Naive B cell (primary cell): ENCODE results near the gene TOMM34. TPM values are rescaled to one million over a fixed set of nuclear protein-coding genes. Genes with fewer than 3 reads are reported as not detected.
A peak's percentile ranks its signal among the peaks of the same experiment; 100 is the strongest.

ENCODE experiments used
- ATAC-seq, 2 donors: fragments of 150-1000 bp; cut with Tn5 transposase; 2 replicates each; pipeline ENCODE4 v1.10.0; 2021; ENCODE audit warnings: low read depth in 2 of 2, mild to moderate bottlenecking in 2 of 2, moderate library complexity in 2 of 2
- DNase-seq: peaks from one replicate; pipeline ENCODE4 v3.0.0; 2022
- H3K27ac Mint-ChIP-seq, 6 donors: one replicate each; pipeline ENCODE4 v1.8.0; 2020 to 2022; ENCODE audit warnings: mild to moderate bottlenecking in 6 of 6, mixed read lengths in 6 of 6, moderate library complexity in 5 of 6, inconsistent platforms in 2 of 6
- H3K27me3 Mint-ChIP-seq, 3 donors: one replicate each; pipeline ENCODE4 v1.8.0; 2021 to 2022; ENCODE audit warnings: mixed read lengths in 3 of 3, mild to moderate bottlenecking in 1 of 3
- H3K36me3 Mint-ChIP-seq, 2 donors: one replicate each; pipeline ENCODE4 v1.8.0; 2020 to 2022; ENCODE audit warnings: mixed read lengths in 2 of 2, inconsistent platforms in 1 of 2, mild to moderate bottlenecking in 1 of 2
- H3K4me1 Mint-ChIP-seq, 3 donors: one replicate each; pipeline ENCODE4 v1.8.0; 2020 to 2022; ENCODE audit warnings: mixed read lengths in 3 of 3, inconsistent platforms in 1 of 3, mild to moderate bottlenecking in 1 of 3, moderate library complexity in 1 of 3
- H3K4me3 Mint-ChIP-seq, 8 donors: one replicate each; pipeline ENCODE4 v1.8.0; 2020 to 2022; ENCODE audit warnings: mild to moderate bottlenecking in 8 of 8, mixed read lengths in 8 of 8, moderate library complexity in 8 of 8, inconsistent platforms in 2 of 8
- H3K9me3 Mint-ChIP-seq, 7 donors: one replicate each; pipeline ENCODE4 v1.8.0; 2020 to 2022; ENCODE audit warnings: mixed read lengths in 7 of 7, mild to moderate bottlenecking in 5 of 7, inconsistent platforms in 2 of 7, moderate library complexity in 1 of 7
- polyA plus RNA-seq, 6 donors: library from polyadenylated mRNA; unstranded; fragments of 300-500 nt; fragmentation: Illumina TruSeq; gene quantifications; one replicate each; pipeline ENCODE4 v1.2.3, GENCODE V29; 2021; ENCODE audit warnings: low read depth in 6 of 6

Gene TOMM34
- polyA plus RNA-seq, 6 donors from 2014 or later, result 24.8 to 49.1 (median 38.4) TPM

DNA sequence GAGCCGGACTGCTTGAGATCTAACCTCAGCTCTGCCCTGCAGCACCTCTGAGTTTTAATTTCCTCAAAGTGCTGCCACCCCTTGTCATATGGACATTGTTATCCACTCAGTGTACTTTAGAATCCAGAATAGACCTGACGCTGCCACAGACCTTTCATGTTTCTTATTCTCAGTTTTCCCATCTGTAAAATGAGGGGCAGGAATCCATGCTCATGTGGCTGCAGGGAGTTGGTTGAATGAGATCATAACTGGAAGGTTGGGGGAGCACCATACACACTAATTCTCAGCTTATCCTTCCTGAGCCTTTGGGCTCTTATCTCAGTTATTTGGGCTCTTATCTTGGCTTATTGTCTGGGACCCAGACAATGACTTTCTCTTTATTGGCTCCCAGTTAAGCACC, 48.0 kb downstream of the TOMM34 start:
- Mint-ChIP-seq H3K4me1 (peaks cover 19 to 30% (median 21%) of the 10 kb centered on the region in 3 donors), H3K9me3 (no peaks in the 10 kb centered on the region), H3K4me3 (peak overlapping the region in 3 of 8 donors; percentile 12 to 82 (median 56)), H3K27me3 (no peaks in the 10 kb centered on the region), H3K27ac (peak overlapping the region in 2 of 6 donors; percentile 16 to 64), H3K36me3 (peaks cover 0 to 8% of the 10 kb centered on the region in 2 donors)
- no peak for ATAC-seq
- no peak for DNase-seq

DNA sequence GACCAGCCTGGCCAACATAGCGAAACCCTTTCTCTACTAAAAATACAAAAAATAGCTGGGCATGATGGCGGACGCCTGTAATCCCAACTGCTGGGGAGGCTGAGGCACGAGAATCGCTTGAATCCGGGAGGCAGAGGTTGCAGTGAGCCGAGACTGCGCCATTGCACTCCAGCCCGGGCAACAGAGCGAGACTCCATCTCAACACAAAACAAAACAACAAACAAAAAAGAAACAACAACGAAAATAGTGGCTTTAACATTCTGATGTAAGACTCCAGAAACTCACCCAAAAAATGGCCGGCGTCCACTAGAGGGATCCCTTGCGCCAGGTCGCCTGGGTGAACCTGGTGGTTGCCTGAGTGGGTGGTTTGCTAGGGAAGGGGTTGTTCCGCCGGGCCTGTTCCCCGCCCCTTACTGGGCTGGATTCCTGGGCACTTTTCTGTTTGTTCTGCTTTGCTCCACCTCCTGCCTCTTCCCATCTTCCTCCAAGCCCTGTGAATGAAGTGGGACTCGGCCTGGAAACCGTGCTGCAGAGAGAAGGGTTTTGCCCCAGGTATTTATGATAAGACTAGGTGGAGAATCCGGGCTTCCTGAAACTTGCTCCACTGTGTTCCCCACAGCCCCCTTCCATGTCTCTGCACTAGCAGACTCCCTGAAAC, 48.8 kb downstream of the TOMM34 start:
- DNase-seq (peak; percentile 25), ATAC-seq (no peak)
- no peaks in the 10 kb centered on the region for H3K9me3 Mint-ChIP-seq
- peak overlapping the region in 5 of 8 donors; percentile 32 to 82 (median 61) for H3K4me3 Mint-ChIP-seq
- H3K4me1 Mint-ChIP-seq, result peaks cover 19 to 30% (median 21%) of the 10 kb centered on the region in 3 donors
- H3K36me3 Mint-ChIP-seq, result peaks cover 0 to 2% of the 10 kb centered on the region in 2 donors
- H3K27me3 Mint-ChIP-seq, result no peaks in the 10 kb centered on the region
- H3K27ac Mint-ChIP-seq, result peak overlapping the region in 2 of 6 donors; percentile 58 to 63

DNA sequence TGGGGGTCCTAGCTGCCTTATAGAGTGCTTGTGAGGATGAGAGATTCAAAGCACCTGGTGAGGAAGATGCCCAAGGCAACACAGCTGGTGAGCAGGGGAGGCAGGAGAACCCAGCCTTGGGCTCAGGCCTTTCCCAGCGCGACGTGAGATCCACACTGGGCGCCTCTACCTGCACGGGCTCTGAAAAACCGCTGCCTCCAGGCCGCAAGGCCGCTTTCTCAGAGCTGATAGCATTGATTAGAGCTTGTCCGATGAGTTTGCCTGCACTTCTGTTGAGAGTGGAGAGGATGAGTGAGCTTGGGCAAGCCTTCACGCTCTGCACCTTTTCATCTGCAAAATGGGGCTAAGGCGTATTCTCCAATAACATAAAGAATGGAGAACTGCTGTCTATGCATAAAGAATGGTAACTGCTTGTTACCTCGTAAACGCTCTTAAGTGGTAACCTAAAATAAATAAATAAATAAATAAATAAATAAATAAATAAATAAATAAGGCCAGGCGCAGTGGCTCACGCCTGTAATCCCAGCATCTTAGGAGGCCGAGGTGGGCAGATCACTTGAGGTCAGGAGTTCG, 49.4 kb downstream of the TOMM34 start:
- DNase-seq (no peak), ATAC-seq (no peak)
- H3K4me1 Mint-ChIP-seq, result peaks cover 19 to 30% (median 21%) of the 10 kb centered on the region in 3 donors
- H3K9me3 Mint-ChIP-seq, result no peaks in the 10 kb centered on the region
- H3K27me3 Mint-ChIP-seq, result no peaks in the 10 kb centered on the region
- H3K36me3 Mint-ChIP-seq, result no peaks in the 10 kb centered on the region
- H3K27ac Mint-ChIP-seq, result peak overlapping the region in 3 of 6 donors; percentile 23 to 88 (median 83)
- peak overlapping the region; percentile 82 to 95 (median 88) for H3K4me3 Mint-ChIP-seq

DNA sequence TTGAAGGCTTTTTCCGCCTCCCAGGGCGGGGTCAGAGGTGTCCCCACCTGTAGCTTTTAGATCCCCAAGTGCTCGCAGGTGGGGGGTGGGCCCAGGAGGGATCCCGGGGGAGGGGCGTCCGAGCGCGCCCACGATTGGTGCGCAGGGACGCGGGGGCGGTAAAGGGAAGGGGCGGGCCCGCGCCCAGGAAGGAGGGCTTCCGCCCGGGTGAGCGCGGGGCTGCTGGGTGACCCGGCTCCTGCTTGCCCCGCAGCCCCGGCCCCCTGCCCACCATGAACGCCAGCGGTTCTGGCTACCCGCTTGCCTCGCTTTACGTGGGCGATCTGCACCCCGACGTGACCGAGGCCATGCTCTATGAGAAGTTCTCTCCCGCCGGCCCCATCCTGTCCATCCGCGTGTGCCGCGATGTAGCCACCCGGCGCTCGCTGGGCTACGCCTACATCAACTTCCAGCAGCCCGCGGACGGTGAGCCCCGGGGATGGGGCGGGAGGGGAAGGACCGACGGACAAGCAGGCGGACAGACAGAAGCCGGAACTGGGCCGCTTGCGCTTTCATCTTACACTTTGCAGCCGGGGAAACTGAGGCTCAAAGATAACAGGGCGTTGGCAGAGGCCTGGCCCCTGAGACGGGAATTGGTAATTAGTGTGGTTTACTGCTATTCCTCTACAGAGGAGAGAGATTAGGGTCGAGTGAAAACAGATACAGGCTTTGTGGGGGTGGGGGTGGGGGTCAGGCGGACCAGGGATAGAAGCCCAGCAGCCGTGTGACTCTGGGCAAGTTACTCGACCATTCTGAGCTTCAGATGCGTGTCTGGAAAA, 50.1 kb downstream of the TOMM34 start, which contains the start of gene PABPC1L:
PABPC1L (plus strand) TSS at position 189 of the 818 bp plus-strand sequence; CDS start at position 273, 84 bp downstream.
- H3K27ac Mint-ChIP-seq, result peak within 1 kb of the TSS; percentile 23 to 94 (median 86)
- DNase-seq (peak; percentile 74), ATAC-seq (peak; percentile 97 to 99)
- H3K4me1 Mint-ChIP-seq, result peaks cover 16 to 30% (median 20%) of the 10 kb centered on the region in 3 donors
- H3K36me3 Mint-ChIP-seq, result peaks cover 0 to 3% of the 10 kb centered on the region in 2 donors
- H3K9me3 Mint-ChIP-seq, result no peaks in the 10 kb centered on the region
- H3K27me3 Mint-ChIP-seq, result no peaks in the 10 kb centered on the region
- peak within 1 kb of the TSS; percentile 82 to 95 (median 88) for H3K4me3 Mint-ChIP-seq

DNA sequence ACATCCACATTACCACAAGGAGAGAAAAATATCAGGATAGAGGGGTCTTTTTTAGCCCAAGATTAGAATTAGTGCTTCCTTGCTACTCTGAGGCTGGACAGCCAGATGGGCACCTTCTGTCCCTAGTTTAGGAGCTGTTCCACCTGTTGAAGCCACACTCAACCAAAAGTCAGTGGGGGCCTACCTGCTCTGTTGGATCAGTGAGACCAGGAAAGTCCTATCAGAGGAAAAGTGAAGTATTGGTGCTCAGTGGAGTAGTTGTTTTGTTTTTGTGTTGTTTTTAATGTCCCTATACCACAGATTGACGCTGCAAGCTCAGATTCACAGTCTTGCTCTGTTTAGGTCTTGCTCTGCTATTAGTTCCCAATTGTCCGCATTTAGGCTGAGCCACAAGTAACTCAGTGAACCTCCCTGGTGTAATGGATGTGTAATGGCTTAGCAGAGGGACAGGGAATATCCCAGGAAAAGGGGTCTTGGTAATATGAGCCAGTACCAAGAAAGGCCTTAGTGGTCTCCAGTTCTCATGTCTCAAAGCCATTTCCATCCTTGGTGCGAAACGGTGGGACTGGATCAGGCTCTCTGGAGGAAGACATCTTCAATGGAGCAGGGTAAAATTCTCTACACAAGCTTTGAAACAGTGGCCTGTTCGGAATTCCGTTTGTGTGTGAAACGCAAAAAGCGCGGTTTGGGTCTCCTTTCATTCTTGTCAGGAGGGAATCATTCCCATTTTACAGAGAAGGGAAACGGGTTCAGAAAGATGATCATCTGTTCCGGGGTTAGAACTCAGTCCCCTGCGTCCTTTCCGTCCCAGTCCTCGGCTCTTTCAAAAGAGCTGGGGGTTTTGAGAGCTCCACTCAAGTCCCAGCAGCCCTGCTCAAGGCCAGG, 51.0 kb downstream of the TOMM34 start:
- H3K27ac Mint-ChIP-seq, result peak overlapping the region in 5 of 6 donors; percentile 21 to 94 (median 73)
- ATAC-seq (no peak), DNase-seq (no peak)
- H3K4me3 Mint-ChIP-seq, result peak overlapping the region; percentile 82 to 95 (median 88)
- peaks cover 12 to 27% (median 17%) of the 10 kb centered on the region in 3 donors for H3K4me1 Mint-ChIP-seq
- no peaks in the 10 kb centered on the region for H3K27me3 Mint-ChIP-seq
- H3K36me3 Mint-ChIP-seq, result peaks cover 0 to 7% of the 10 kb centered on the region in 2 donors
- no peaks in the 10 kb centered on the region for H3K9me3 Mint-ChIP-seq

DNA sequence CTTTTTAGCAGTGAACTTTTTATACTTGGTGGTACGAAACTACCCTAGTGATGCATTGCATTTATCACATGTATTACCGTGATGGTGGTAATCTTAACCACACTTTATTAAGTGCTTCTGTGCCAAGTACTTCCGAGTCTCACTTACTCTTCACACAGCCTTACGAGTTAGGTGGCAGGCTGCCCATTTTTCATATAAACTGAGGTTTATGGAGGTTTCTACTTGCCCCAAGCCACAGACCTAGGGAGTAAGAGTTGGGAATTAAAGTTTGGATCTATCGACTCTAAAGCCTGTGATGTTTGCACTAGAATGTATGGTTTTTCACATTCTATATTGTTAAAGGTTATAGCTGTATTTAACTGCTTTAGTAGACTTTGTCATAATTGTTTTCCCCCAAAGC, 55.8 kb downstream of the TOMM34 start:
- peaks cover 0 to 7% of the 10 kb centered on the region in 2 donors for H3K36me3 Mint-ChIP-seq
- no peak overlapping the region for H3K27ac Mint-ChIP-seq
- DNase-seq (no peak), ATAC-seq (no peak)
- H3K9me3 Mint-ChIP-seq, result no peaks in the 10 kb centered on the region
- no peaks in the 10 kb centered on the region for H3K27me3 Mint-ChIP-seq
- H3K4me3 Mint-ChIP-seq, result no peak overlapping the region
- peaks cover 8 to 21% (median 19%) of the 10 kb centered on the region in 3 donors for H3K4me1 Mint-ChIP-seq

DNA sequence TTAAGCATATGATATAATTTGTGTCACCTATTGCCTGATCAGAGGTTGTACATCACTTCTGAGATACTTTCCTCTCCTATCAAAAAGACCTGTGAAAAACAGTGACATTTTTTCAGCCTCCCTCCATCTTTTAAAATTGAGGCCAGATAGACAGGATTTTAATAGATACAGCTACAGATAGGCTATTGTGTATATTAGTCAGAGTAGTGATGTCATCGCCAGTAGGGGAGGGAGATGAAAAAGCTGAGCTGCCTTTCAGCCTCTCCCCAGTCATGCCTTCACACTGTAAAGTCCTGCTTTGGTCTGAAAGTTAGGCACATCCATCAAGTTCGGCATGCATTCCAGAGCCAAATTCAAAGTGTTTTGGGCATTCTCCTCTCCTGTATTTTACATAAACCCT, 58.2 kb downstream of the TOMM34 start:
- H3K4me3 Mint-ChIP-seq, result no peak overlapping the region
- DNase-seq, result no peak
- H3K36me3 Mint-ChIP-seq, result peaks cover 9 to 12% of the 10 kb centered on the region in 2 donors
- H3K9me3 Mint-ChIP-seq, result no peaks in the 10 kb centered on the region
- no peak for ATAC-seq
- no peak overlapping the region for H3K27ac Mint-ChIP-seq
- peaks cover 20 to 32% (median 26%) of the 10 kb centered on the region in 3 donors for H3K4me1 Mint-ChIP-seq
- H3K27me3 Mint-ChIP-seq, result no peaks in the 10 kb centered on the region

DNA sequence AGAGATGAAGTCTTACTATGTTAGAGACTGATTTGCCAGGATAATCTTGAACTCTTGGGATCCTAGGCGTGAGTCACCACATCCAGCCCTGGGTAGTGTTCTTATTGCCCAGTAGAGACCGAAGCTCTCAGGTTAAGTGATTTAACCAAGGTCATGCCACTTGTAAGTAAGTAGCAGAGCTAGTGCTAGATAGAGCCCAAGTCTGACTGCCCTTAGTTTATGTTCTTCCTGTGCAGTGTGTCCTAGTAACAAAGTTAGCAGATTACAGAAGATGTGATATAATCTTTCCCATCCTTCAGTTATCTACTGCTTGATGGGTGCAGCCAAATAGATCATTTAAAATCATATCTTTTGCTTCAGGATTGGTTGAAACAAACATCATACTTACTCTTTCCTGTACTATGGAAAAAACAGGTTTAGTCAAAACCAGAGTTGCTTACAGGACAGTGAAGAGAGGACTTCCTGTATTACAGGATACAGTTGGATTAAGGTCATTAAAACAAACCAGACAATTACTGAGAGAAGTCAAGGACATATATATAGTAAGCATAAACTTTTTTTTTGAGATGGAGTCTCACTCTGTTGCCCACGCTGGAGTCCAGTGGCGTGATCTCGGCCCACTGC, 59.9 kb downstream of the TOMM34 start:
- Mint-ChIP-seq H3K27ac (peak overlapping the region in 2 of 6 donors; percentile 36 to 63), H3K36me3 (peaks cover 9 to 15% of the 10 kb centered on the region in 2 donors), H3K4me3 (no peak overlapping the region), H3K9me3 (no peaks in the 10 kb centered on the region), H3K4me1 (peaks cover 36 to 48% (median 42%) of the 10 kb centered on the region in 3 donors), H3K27me3 (no peaks in the 10 kb centered on the region)
- ATAC-seq, result no peak
- DNase-seq, result no peak

DNA sequence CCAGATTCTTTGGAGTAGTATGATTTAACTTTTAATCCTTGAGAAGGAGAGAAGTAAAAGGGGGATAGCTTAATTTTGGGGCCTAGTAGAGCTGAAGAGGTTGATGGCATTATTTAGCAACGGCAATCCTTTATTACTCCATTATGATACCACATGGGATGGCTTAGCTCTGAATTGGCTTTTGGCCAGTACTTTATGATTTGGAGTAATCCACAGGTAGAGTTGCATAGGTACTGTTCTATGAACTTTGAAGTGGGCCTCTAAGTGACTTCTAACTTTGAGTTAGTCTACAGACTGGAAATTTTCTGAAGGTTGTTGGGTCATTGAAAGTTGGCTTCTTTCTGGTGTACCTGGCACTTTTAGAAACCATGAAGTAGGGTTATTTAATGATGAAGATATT, 63.1 kb downstream of the TOMM34 start:
- peaks cover 8 to 16% of the 10 kb centered on the region in 2 donors for H3K36me3 Mint-ChIP-seq
- no peak for ATAC-seq

DNA sequence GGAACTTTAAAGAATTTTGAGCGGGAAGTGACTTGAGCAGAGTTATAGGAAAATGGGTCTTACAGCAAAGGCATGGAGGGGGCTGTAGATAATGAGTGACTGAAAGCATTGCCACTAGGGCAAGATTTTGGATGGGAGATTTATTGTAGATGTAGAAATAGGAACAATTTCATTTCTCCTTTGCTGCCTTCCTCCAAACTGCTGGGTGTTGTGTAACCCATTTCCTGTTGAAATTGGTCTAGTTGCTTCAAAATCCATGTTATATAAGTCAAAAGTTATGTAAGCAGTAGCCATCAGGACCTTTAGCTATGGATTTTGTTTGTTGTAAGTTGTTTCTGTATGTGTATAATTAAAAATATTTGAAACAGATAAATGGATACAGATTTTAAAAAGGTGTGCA, 63.6 kb downstream of the TOMM34 start:
- H3K36me3 Mint-ChIP-seq, result peaks cover 8 to 16% of the 10 kb centered on the region in 2 donors
- no peak for DNase-seq
- H3K4me1 Mint-ChIP-seq, result peaks cover 55 to 82% (median 62%) of the 10 kb centered on the region in 3 donors
- H3K27me3 Mint-ChIP-seq, result no peaks in the 10 kb centered on the region
- peak in 1 of 2 donors; percentile 32 for ATAC-seq
- peak overlapping the region in 4 of 6 donors; percentile 11 to 58 (median 28) for H3K27ac Mint-ChIP-seq
- H3K9me3 Mint-ChIP-seq, result no peaks in the 10 kb centered on the region
- peak overlapping the region in 4 of 8 donors; percentile 23 to 84 (median 42) for H3K4me3 Mint-ChIP-seq

More for the DNA sequence above, 63.1 kb downstream of the TOMM34 start:
- Mint-ChIP-seq H3K27me3 (no peaks in the 10 kb centered on the region), H3K4me3 (peak overlapping the region in 3 of 8 donors; percentile 26 to 50 (median 49)), H3K9me3 (no peaks in the 10 kb centered on the region), H3K27ac (peak overlapping the region in 5 of 6 donors; percentile 5 to 58 (median 20)), H3K4me1 (peaks cover 52 to 77% (median 59%) of the 10 kb centered on the region in 3 donors)
- DNase-seq, result no peak

DNA sequence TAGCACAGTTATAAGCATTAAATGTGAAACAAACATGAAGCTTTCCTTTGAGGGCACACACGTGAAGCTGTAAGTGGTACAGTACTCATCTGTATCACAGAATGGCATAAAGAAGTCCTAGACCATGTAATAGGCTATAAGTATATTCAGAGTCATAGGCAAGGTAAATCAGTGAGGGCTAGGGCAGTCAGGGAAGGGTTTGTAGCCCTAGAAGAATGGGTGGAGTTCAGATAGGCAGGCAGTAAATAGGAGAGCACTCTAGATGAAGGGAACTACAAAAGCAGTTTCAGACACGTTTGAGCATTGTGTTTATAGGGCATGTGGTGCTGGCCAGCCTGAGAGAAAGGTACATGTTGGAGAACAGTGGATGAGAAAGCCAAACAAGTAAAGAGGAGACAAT, 65.2 kb downstream of the TOMM34 start:
- Mint-ChIP-seq H3K27ac (peak overlapping the region in 4 of 6 donors; percentile 2 to 88 (median 66)), H3K36me3 (peaks cover 8 to 16% of the 10 kb centered on the region in 2 donors)

More for the DNA sequence above, 65.2 kb downstream of the TOMM34 start:
- ATAC-seq, result no peak
- Mint-ChIP-seq H3K4me1 (peaks cover 47 to 85% (median 69%) of the 10 kb centered on the region in 3 donors), H3K4me3 (peak overlapping the region in 3 of 8 donors; percentile 6 to 54 (median 18)), H3K9me3 (no peaks in the 10 kb centered on the region), H3K27me3 (no peaks in the 10 kb centered on the region)
- DNase-seq, result no peak
